Fibroblast of pulmonary artery (primary cell): ENCODE data around the gene RNF220.

Experiments
- DNase-seq: peaks from one replicate; pipeline ENCODE4 v3.0.0-alpha.2; 2010; ENCODE audit warnings: low read depth
- H3K4me3 ChIP-seq: replicated peaks from 2 replicates; pipeline ENCODE4 v1.5.1; 2011; ENCODE audit warnings: low read depth, mild to moderate bottlenecking, control low read depth, low read length, moderate library complexity
- TF ChIP-seq, protein P1 (sequence below): IDR thresholded peaks from 2 replicates; pipeline ENCODE4 v1.5.1; 2011; ENCODE audit warnings: mild to moderate bottlenecking, control low read depth, low read length, inconsistent platforms; ENCODE audit errors: missing control alignments

The RNF220 gene

GRCh38 chr1:44367944-44368343 lies 37.1 kb upstream of the RNF220 start:
- no peak for DNase-seq
- TF ChIP-seq, protein P1, sequence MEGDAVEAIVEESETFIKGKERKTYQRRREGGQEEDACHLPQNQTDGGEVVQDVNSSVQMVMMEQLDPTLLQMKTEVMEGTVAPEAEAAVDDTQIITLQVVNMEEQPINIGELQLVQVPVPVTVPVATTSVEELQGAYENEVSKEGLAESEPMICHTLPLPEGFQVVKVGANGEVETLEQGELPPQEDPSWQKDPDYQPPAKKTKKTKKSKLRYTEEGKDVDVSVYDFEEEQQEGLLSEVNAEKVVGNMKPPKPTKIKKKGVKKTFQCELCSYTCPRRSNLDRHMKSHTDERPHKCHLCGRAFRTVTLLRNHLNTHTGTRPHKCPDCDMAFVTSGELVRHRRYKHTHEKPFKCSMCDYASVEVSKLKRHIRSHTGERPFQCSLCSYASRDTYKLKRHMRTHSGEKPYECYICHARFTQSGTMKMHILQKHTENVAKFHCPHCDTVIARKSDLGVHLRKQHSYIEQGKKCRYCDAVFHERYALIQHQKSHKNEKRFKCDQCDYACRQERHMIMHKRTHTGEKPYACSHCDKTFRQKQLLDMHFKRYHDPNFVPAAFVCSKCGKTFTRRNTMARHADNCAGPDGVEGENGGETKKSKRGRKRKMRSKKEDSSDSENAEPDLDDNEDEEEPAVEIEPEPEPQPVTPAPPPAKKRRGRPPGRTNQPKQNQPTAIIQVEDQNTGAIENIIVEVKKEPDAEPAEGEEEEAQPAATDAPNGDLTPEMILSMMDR = no peak
- H3K4me3 ChIP-seq = no peak overlapping the region

DNA sequence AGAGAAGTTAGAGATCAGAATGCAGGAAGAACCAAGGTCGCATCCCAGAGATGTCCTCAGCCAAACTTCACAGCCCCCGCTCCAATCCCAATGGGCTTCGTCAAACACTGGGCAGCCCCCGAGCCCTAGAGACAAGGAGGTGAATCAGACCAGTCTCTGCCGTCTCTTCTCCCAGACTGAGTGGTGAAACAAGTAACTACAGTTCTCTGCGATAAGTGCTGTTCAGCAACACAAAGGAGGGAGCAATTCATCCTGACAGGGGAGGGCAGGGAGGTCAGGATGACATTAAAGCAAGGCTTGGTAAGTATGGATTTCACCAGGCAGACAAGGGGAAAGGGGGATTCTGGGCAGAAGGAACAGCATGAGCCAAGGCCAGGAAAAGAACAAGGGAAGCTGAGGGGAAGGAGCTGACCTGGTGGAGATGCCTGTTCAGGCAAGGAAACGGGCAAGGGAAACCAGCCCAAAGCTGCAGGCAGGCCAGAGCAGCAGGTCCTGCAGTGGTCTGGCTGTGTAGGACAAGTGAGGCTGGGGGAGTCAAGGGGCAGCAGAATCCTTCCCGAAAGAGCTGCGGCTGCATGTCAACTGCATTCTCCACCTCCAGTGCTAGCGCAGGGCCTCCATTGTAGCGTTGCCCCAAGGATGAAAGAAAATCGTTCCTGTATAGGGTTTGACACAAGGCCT lies 36.4 kb upstream of the RNF220 start:
- peak; percentile 3 for DNase-seq
- TF ChIP-seq, protein P1 = no peak
- no peak overlapping the region for H3K4me3 ChIP-seq

- H3K4me3 ChIP-seq = no peak overlapping the region
- no peak for DNase-seq
- TF ChIP-seq, protein P1 = no peak
These were observed 33.8 kb upstream of the RNF220 start for GRCh38 chr1:44371206-44371605.

- TF ChIP-seq, protein P1 = no peak
- no peak overlapping the region for H3K4me3 ChIP-seq
- no peak for DNase-seq
These were observed 29.5 kb upstream of the RNF220 start for GRCh38 chr1:44375547-44375946.

GRCh38 chr1:44377925-44378784 lies 26.9 kb upstream of the RNF220 start:
- TF ChIP-seq, protein P1 = peak; percentile 80
- H3K4me3 ChIP-seq = no peak overlapping the region
- DNase-seq = peak; percentile 72

GRCh38 chr1:44380666-44381177 lies 24.3 kb upstream of the RNF220 start:
- TF ChIP-seq, protein P1 = no peak
- H3K4me3 ChIP-seq = no peak overlapping the region
- DNase-seq = no peak
